ENCODE results near the gene RD3L. TPM values are rescaled to one million over a fixed set of nuclear protein-coding genes. Genes with fewer than 3 reads are reported as not detected.

The RD3L gene
- total and polyA plus RNA-seq, 11 donors, result 4.3 to 42.5 (median 25.5) TPM

DNA sequence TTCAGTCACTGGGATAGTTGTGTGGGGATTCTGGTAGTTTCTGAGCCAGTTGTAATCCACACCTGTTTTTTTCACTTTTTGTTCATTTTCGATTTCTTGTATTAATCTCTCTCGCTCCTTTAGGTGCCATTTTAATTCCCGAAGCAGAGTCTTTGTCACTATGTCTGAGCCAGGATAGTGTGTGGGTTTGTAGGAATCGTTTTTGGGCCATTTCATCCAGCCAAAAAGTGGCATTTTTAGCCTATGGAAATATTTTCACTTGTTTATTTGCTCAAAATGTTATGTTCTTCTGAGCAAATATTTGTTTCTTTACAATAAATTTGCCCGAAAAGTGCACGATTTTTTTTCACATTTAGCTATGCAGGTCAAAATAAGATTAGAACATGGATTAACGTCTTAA, 867 bp downstream of the RD3L start:
- DNase-seq, result no peak
- H3K9me3 ChIP-seq, result peaks cover 0 to 3% (median 0%) of the 10 kb centered on the region in 12 donors
- ATAC-seq, result peak in 2 of 4 donors; percentile 35 to 40
- peaks cover 0 to 9% (median 0%) of the 10 kb centered on the region in 9 donors for H3K36me3 ChIP-seq
- peaks cover 0 to 21% (median 0%) of the 10 kb centered on the region in 12 donors for H3K4me1 ChIP-seq
- peaks cover 0 to 11% (median 0%) of the 10 kb centered on the region in 9 donors for H3K27me3 ChIP-seq
- WGBS, 4 donors, result 45 to 59% (median 51%) methylated on average over 7 of the region's 7 CpGs
- TF ChIP-seq, protein P1, sequence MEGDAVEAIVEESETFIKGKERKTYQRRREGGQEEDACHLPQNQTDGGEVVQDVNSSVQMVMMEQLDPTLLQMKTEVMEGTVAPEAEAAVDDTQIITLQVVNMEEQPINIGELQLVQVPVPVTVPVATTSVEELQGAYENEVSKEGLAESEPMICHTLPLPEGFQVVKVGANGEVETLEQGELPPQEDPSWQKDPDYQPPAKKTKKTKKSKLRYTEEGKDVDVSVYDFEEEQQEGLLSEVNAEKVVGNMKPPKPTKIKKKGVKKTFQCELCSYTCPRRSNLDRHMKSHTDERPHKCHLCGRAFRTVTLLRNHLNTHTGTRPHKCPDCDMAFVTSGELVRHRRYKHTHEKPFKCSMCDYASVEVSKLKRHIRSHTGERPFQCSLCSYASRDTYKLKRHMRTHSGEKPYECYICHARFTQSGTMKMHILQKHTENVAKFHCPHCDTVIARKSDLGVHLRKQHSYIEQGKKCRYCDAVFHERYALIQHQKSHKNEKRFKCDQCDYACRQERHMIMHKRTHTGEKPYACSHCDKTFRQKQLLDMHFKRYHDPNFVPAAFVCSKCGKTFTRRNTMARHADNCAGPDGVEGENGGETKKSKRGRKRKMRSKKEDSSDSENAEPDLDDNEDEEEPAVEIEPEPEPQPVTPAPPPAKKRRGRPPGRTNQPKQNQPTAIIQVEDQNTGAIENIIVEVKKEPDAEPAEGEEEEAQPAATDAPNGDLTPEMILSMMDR (IDR thresholded peaks at IDR 0.05), result no peak
- TF ChIP-seq POLR2A (IDR thresholded peaks at IDR 0.05), result no peak
- intact Hi-C loops (cut with DNase I), result no loop called here
- H3K4me3 ChIP-seq, result peak overlapping the region; percentile 10 to 61 (median 40)
- peak overlapping the region in 10 of 12 donors; percentile 11 to 83 (median 72) for H3K27ac ChIP-seq

DNA sequence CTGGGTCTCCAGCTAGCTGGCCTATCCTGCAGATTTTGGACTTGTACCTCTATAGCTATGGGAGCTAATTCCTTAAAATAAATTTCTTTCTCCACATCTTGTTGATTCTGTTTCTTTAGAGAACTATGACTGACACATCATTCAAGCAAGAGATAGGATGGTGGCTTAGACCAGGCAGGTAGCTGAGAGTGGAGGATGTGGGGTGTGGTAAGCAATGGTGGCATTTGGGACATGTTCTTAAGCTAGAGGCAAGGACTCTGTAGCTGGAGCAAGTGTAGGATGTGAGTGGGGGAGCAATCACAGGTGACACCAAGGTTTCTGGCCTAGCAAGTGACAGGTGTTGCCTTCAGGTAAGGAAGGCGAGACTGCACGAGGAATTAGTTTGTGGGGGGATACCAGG, 7.2 kb downstream of the RD3L start:
- no peak overlapping the region for H3K27ac ChIP-seq
- H3K27me3 ChIP-seq, result no peaks in the 10 kb centered on the region
- DNase-seq (no peak), ATAC-seq (no peak)
- intact Hi-C loops (cut with DNase I), result no loop called here
- TF ChIP-seq, protein P1 (IDR thresholded peaks at IDR 0.05), result no peak
- no peak for TF ChIP-seq POLR2A (IDR thresholded peaks at IDR 0.05)
- no peaks in the 10 kb centered on the region for H3K9me3 ChIP-seq
- 69 to 90% (median 74%) methylated on average over 2 of the region's 2 CpGs for WGBS, 4 donors
- peaks cover 0 to 11% (median 0%) of the 10 kb centered on the region in 12 donors for H3K4me1 ChIP-seq
- H3K36me3 ChIP-seq, result peaks cover 0 to 15% (median 0%) of the 10 kb centered on the region in 9 donors
- no peak overlapping the region for H3K4me3 ChIP-seq

DNA sequence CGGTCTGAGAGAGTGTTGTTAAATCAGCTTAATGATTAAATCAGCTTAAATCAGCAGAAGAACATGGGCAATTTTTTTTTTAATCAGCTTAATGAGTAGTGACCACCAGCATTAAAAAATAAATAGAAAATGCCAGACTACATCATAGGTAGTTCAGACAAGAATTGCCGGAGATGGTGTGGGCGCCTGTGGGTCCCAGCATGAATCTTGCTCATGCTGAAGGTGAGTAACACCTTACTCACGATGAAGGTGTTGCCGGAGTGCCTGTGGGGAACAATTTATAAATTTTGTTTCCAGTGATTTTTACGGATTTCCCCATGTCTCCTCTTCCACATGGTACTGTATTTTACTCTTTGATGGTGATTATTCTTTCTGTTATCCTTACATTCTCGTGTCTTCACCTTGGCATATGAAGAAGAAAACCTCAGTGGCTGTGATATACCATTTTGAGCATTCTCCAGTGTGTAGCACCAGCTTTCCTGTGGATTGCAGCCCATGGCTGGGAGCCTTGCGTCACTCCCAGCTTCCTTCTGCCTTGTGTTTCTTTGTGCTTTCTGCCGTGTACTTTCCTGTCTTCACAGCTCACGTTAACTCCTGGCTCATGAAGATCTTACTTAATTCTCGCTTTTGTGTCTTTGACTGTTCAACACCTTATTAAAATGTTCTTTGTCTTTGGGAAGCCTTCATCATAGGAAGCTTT, 9.4 kb downstream of the RD3L start:
- intact Hi-C loops (cut with DNase I), result no loop called here
- DNase-seq, result no peak
- no peaks in the 10 kb centered on the region for H3K9me3 ChIP-seq
- no peak for ATAC-seq
- H3K4me3 ChIP-seq, result no peak overlapping the region
- WGBS, 4 donors, result 75 to 84% (median 78%) methylated on average over 11 of the region's 11 CpGs
- TF ChIP-seq, protein P1 (IDR thresholded peaks at IDR 0.05), result no peak
- TF ChIP-seq POLR2A (IDR thresholded peaks at IDR 0.05), result no peak
- H3K27ac ChIP-seq, result no peak overlapping the region
- H3K27me3 ChIP-seq, result peaks cover 0 to 3% (median 0%) of the 10 kb centered on the region in 9 donors
- H3K36me3 ChIP-seq, result peaks cover 0 to 8% (median 0%) of the 10 kb centered on the region in 9 donors
- peaks cover 0 to 8% (median 0%) of the 10 kb centered on the region in 12 donors for H3K4me1 ChIP-seq

DNA sequence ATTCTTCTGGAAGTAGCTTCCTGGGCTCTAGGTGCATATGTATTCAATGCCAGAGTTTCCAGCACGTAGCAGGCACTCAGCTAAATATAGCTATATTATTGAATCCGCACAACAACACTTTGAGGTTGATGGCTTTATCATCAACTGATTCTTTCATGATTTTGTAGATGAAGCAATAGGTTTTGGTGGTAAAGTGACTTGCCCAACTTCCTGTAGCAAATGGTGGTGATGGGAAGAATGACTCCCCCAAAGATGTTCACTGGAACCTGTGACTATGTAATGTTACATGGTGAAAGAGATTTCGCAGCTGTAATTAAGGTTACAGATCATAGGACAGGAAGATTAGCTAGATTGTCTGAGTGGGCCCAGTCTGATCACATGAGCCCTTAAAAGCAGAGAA, 10.9 kb downstream of the RD3L start:
- WGBS, 4 donors, result 39 to 48% (median 46%) methylated on average over 3 of the region's 3 CpGs
- H3K27me3 ChIP-seq, result peaks cover 0 to 4% (median 0%) of the 10 kb centered on the region in 9 donors

More for the DNA sequence above, 10.9 kb downstream of the RD3L start:
- Histone ChIP-seq H3K9me3 (no peaks in the 10 kb centered on the region), H3K4me1 (peaks cover 0 to 8% (median 0%) of the 10 kb centered on the region in 12 donors), H3K36me3 (peaks cover 0 to 7% (median 0%) of the 10 kb centered on the region in 9 donors), H3K4me3 (no peak overlapping the region), H3K27ac (peak overlapping the region in 1 of 12 donors; percentile 1)
- DNase-seq (no peak), ATAC-seq (peak in 1 of 4 donors; percentile 29)
- TF ChIP-seq POLR2A (IDR thresholded peaks at IDR 0.05), result no peak
- TF ChIP-seq, protein P1 (IDR thresholded peaks at IDR 0.05), result no peak
- intact Hi-C loops (cut with DNase I), result no loop called here

Measured in heart left ventricle (tissue), 16 donors.